ENCODE measurements around the gene SIRT6.
"Not testable (repeated sequence)": the region's sequence is repeated elsewhere in the genome, so short reads cannot be mapped to it uniquely, and the experiment has no call there.

The SIRT6 gene

GRCh38 chr19:4142916-4143315, 39.4 kb downstream of the SIRT6 start:
- peak; percentile 78 for TF ChIP-seq ZNF121 (tag by site-specific recombination; IDR thresholded peaks at IDR 0.05)

GRCh38 chr19:4140237-4140711, 42.1 kb downstream of the SIRT6 start:
- no peaks in the 10 kb centered on the region for H3K36me3 ChIP-seq (ENCODE audit: control insufficient read depth in 2 of 2, insufficient read depth in 1 of 2, low read length in 2 of 2)
- no peak overlapping the region for H3K27ac ChIP-seq (ENCODE audit: extremely low read depth, low read depth, low read length)
- no peaks in the 10 kb centered on the region for H3K4me1 ChIP-seq (ENCODE audit: control insufficient read depth, insufficient read depth, low read length)
- POLR2A ChIA-PET: interaction anchor here (0.5 to 1.2 kb wide), 7 partner anchors 9 to 773 kb away, joined by 3 to 6 read pairs (median 3); partner anchors contain the start of gene EEF2
- CTCF ChIA-PET: interaction anchor here (0.5 to 2.9 kb wide), 40 partner anchors 8 to 1364 kb away, joined by 3 to 47 read pairs (median 4); partner anchors contain the start of genes CREB3L3, EEF2 and ZBTB7A
- no peak overlapping the region for H3K4me3 ChIP-seq (ENCODE audit: low read depth, low read length)
- no peaks in the 10 kb centered on the region for H3K9me3 ChIP-seq (ENCODE audit: control insufficient read depth, insufficient read depth, low read depth, low read length)
- TF ChIP-seq ZNF530 (tag by site-specific recombination; IDR thresholded peaks at IDR 0.05; ENCODE audit: low read depth): no peak
- no peak for TF ChIP-seq ZBTB48 (tag by site-specific recombination; IDR thresholded peaks at IDR 0.05)
- TF ChIP-seq ZFP3 (tag by site-specific recombination; IDR thresholded peaks at IDR 0.05; ENCODE audit: low read depth): no peak
- 0 out of 2 replicates have a peak, but pooled peaks have one; percentile 27 for TF ChIP-seq REST (tag by site-specific recombination; IDR thresholded peaks at IDR 0.05)
- no peak for TF ChIP-seq ZNF366 (tag by site-specific recombination; conservative IDR thresholded peaks at IDR 0.05)
- TF ChIP-seq ZNF350 (tag by site-specific recombination; IDR thresholded peaks at IDR 0.05): no peak
- TF ChIP-seq PBX3 (CRISPR knock-in tag; IDR thresholded peaks at IDR 0.05): no peak
- TF ChIP-seq IKZF3 (tag by site-specific recombination; IDR thresholded peaks at IDR 0.05): peak; percentile 59; the same call in 1 of the 2 replicates
- TF ChIP-seq KLF7 (tag by site-specific recombination; IDR thresholded peaks at IDR 0.05; ENCODE audit: borderline replicate concordance): no peak
- TF ChIP-seq ZBTB6 (tag by site-specific recombination; IDR thresholded peaks at IDR 0.05): no peak
- no peak for TF ChIP-seq ZNF785 (tag by site-specific recombination; IDR thresholded peaks at IDR 0.05)
- no peak for TF ChIP-seq ZNF548 (tag by site-specific recombination; IDR thresholded peaks at IDR 0.05)
- no peak for TF ChIP-seq ZNF629 (tag by site-specific recombination; IDR thresholded peaks at IDR 0.05)
- no peak for TF ChIP-seq ZNF777 (tag by site-specific recombination; IDR thresholded peaks at IDR 0.05; ENCODE audit: borderline replicate concordance)
- no peak; the same call in 1 of the 2 replicates for TF ChIP-seq ZFHX2 (tag by site-specific recombination; conservative IDR thresholded peaks at IDR 0.05)
- TF ChIP-seq ZNF292 (tag by site-specific recombination; IDR thresholded peaks at IDR 0.05; ENCODE audit: borderline replicate concordance, low read depth): no peak
- TF ChIP-seq ZNF654 (tag by site-specific recombination; IDR thresholded peaks at IDR 0.05; ENCODE audit: low read depth): peak; percentile 61
- TF ChIP-seq ZNF658 (tag by site-specific recombination; IDR thresholded peaks at IDR 0.05): no peak
- no peak for TF ChIP-seq ZNF423 (tag by site-specific recombination; IDR thresholded peaks at IDR 0.05)
- TF ChIP-seq ZSCAN23 (tag by site-specific recombination; IDR thresholded peaks at IDR 0.05): no peak
- no peak for TF ChIP-seq ZNF221 (tag by site-specific recombination; IDR thresholded peaks at IDR 0.05; ENCODE audit: borderline replicate concordance)
- TF ChIP-seq ZNF558 (tag by site-specific recombination; IDR thresholded peaks at IDR 0.05): no peak
- no peak for TF ChIP-seq ZNF518A (tag by site-specific recombination; conservative IDR thresholded peaks at IDR 0.05; ENCODE audit: low read depth)
- no peak for TF ChIP-seq ZNF747 (tag by site-specific recombination; IDR thresholded peaks at IDR 0.05)

More at GRCh38 chr19:4142916-4143315, 39.4 kb downstream of the SIRT6 start:
- H3K36me3 ChIP-seq (ENCODE audit: control insufficient read depth in 2 of 2, insufficient read depth in 1 of 2, low read length in 2 of 2); H3K27ac ChIP-seq (ENCODE audit: extremely low read depth, low read depth, low read length); H3K9me3 ChIP-seq (ENCODE audit: control insufficient read depth, insufficient read depth, low read depth, low read length); H3K4me1 ChIP-seq (ENCODE audit: control insufficient read depth, insufficient read depth, low read length); H3K4me3 ChIP-seq (ENCODE audit: low read depth, low read length): not testable (repeated sequence)
- ChIA-PET POLR2A (interaction anchor here (0.6 kb wide), 1 partner anchor 167 kb away, joined by 3 read pairs; no protein-coding TSS in a partner anchor), CTCF (interaction anchor here (0.7 to 0.9 kb wide), 2 partner anchors 10 to 65 kb away, joined by 3 to 5 read pairs; no protein-coding TSS in a partner anchor)

Measured in HEK293 (cell line).